K562 (cell line): ENCODE data around the gene SLC6A6. TPM values are rescaled to one million over a fixed set of nuclear protein-coding genes. Genes with fewer than 3 reads are reported as not detected.

Experiments
- ADNP ChIP-seq: fragments of 200-800 bp; sonication (Bioruptor generic); IDR thresholded peaks from 2 replicates; pipeline ENCODE4 v1.6.1; 2016; ENCODE audit warnings: missing genetic modification characterization, missing compliant biosample characterization
- BDP1 ChIP-seq: IDR thresholded peaks from 3 replicates; pipeline ENCODE4 v1.6.1; 2011; ENCODE audit not compliant: insufficient read length, insufficient read depth
- CAMTA2 ChIP-seq: fragments of 250-450 bp; sonication (Bioruptor Pico); conservative IDR thresholded peaks from 2 replicates; pipeline ENCODE4 v1.5.1; 2022
- CBFA2T2 ChIP-seq: fragments of 450-650 bp; conservative IDR thresholded peaks from 2 replicates; pipeline ENCODE4 v1.6.1; 2017; ENCODE audit warnings: mild to moderate bottlenecking
- E4F1 ChIP-seq: fragments of 250-450 bp; sonication (Bioruptor Pico); IDR thresholded peaks from 2 replicates; pipeline ENCODE4 v1.5.0; 2021; ENCODE audit warnings: mild to moderate bottlenecking, borderline replicate concordance
- IRF9 ChIP-seq: fragments of 450-650 bp; IDR thresholded peaks from 2 replicates; pipeline ENCODE4 v1.6.1; 2016; ENCODE audit warnings: missing biosample characterization, missing genetic modification characterization
- JUN ChIP-seq, 2 experiments: sonication (generic) in 1 of 2; formaldehyde crosslinking in 1 of 2; IDR thresholded peaks; 2 replicates each; pipeline versions ENCODE4 v1.6.1 to v1.8.0; 2012 to 2022; ENCODE audit warnings: borderline replicate concordance in 2 of 2, mild to moderate bottlenecking in 2 of 2, improper control_type of control experiment in 1 of 2, low read depth in 1 of 2, low read length in 1 of 2, missing genetic modification reagents in 1 of 2
- JUND ChIP-seq, 2 experiments: IDR thresholded peaks; 2 replicates in 1 of 2; 3 replicates in 1 of 2; pipeline ENCODE4 v1.6.1; 2011; ENCODE audit warnings: borderline replicate concordance in 2 of 2, low read depth in 2 of 2, low read length in 2 of 2, improper control_type of control experiment in 1 of 2, missing biosample characterization in 1 of 2, missing genetic modification characterization in 1 of 2, missing genetic modification reagents in 1 of 2
- KLF6 ChIP-seq: fragments of 250-450 bp; sonication (Bioruptor Pico); IDR thresholded peaks from 2 replicates; pipeline ENCODE4 v1.4.0; 2020; ENCODE audit warnings: mild to moderate bottlenecking, moderate library complexity, borderline replicate concordance
- L3MBTL2 ChIP-seq: fragments of 450-650 bp; IDR thresholded peaks from 2 replicates; pipeline ENCODE4 v1.6.1; 2016; ENCODE audit warnings: mild to moderate bottlenecking, moderate library complexity
- PATZ1 ChIP-seq: fragments of 250-450 bp; sonication (Bioruptor Pico); IDR thresholded peaks from 2 replicates; pipeline ENCODE4 v1.5.0; 2020; ENCODE audit warnings: mild to moderate bottlenecking, borderline replicate concordance
- PYGO2 ChIP-seq: fragments of 450-650 bp; IDR thresholded peaks from 2 replicates; pipeline ENCODE4 v1.6.1; 2016; ENCODE audit warnings: mild to moderate bottlenecking, missing genetic modification characterization, moderate library complexity, missing compliant biosample characterization
- RBM25 ChIP-seq: fragments of 200-400 bp; formaldehyde crosslinking; IDR thresholded peaks from 2 replicates; pipeline ENCODE4 v1.6.1; 2018; ENCODE audit warnings: low read length, low read depth, moderate library complexity; ENCODE audit not compliant: severe bottlenecking
- SMAD2 ChIP-seq: fragments of 150-350 bp; IDR thresholded peaks from 2 replicates; pipeline ENCODE4 v1.6.1; 2014; ENCODE audit warnings: low read depth, mild to moderate bottlenecking, low read length
- SMARCC2 ChIP-seq: fragments of 450-650 bp; IDR thresholded peaks from 2 replicates; pipeline ENCODE4 v1.6.1; 2017; ENCODE audit warnings: antibody characterized with exemption, moderate library complexity, mild to moderate bottlenecking, low read depth
- U2AF1 ChIP-seq: fragments of 200-400 bp; formaldehyde crosslinking; optimal IDR thresholded peaks from 2 replicates; pipeline ENCODE3; 2017; ENCODE audit warnings: mild to moderate bottlenecking, low read depth, low read length, moderate library complexity
- ZNF165 ChIP-seq: fragments of 250-450 bp; sonication (Bioruptor Pico); IDR thresholded peaks from 2 replicates; pipeline ENCODE4 v1.4.0; 2020; ENCODE audit warnings: borderline replicate concordance
- ZNF311 ChIP-seq: fragments of 250-450 bp; sonication (Bioruptor Pico); IDR thresholded peaks from 2 replicates; pipeline ENCODE4 v1.4.0; 2020; ENCODE audit warnings: mild to moderate bottlenecking, moderate library complexity
- ZNF444 ChIP-seq: fragments of 250-450 bp; sonication (Bioruptor Pico); IDR thresholded peaks from 2 replicates; pipeline ENCODE4 v1.4.0; 2020; ENCODE audit warnings: mild to moderate bottlenecking, moderate library complexity
- ZNF449 ChIP-seq: fragments of 250-450 bp; sonication (Bioruptor Pico); IDR thresholded peaks from 2 replicates; pipeline ENCODE4 v1.8.0; 2022; ENCODE audit warnings: moderate library complexity, mild to moderate bottlenecking, inconsistent platforms
- ZSCAN29 ChIP-seq: fragments of 450-650 bp; IDR thresholded peaks from 2 replicates; pipeline ENCODE4 v1.6.1; 2017
- polyA plus RNA-seq, 8 experiments: library from polyadenylated mRNA; depleted of rRNA in 4 of 8; stranded (reverse) in 5 of 8; unstranded in 3 of 8; fragments of >200 nt; fragmentation: Nextera tagmentation in 2 of 8; fragmentation: Illumina TruSeq in 1 of 8; extraction: Ambion mirVana in 2 of 8; extraction: Trizol in 1 of 8; gene quantifications; 2 replicates each; pipeline versions ENCODE4 v1.2.1 to v1.2.3, GENCODE V29; 2011 to 2014; ENCODE audit warnings: inconsistent platforms in 1 of 8, missing spikeins in 1 of 8
- total RNA-seq, 7 experiments: library from RNA; depleted of rRNA in 6 of 7; stranded (reverse); fragments of >200 nt in 6 of 7; fragmentation: Illumina TruSeq in 2 of 7; extraction: Trizol in 2 of 7; gene quantifications; 2 replicates each; pipeline versions ENCODE4 v1.2.1 to v1.2.3, GENCODE V29; 2011 to 2021; ENCODE audit warnings: low replicate concordance in 1 of 7
- TF ChIP-seq, protein P1 (sequence below): fragments of 250-450 bp; sonication (Bioruptor Pico); IDR thresholded peaks from 2 replicates; pipeline ENCODE4 v1.9.0; 2021; ENCODE audit warnings: mild to moderate bottlenecking

SLC6A6 gene
- total and polyA plus RNA-seq, 9 of the 15 experiments (the other 6 are each of a cell fraction or from before 2014, with no cell fraction given): 12.3 to 203 (median 93.2) TPM

GRCh38 chr3:14430053-14430452, 27.6 kb downstream of the SLC6A6 start (continued):
- no peak for TF ChIP-seq E4F1 (CRISPR knock-in tag)
- TF ChIP-seq BDP1: no peak
- TF ChIP-seq KLF6 (CRISPR knock-in tag): no peak
- TF ChIP-seq SMAD2: no peak
- no peak for TF ChIP-seq IRF9 (tag)
- 0 out of 2 replicates have a peak, but pooled peaks have one; percentile 10 for TF ChIP-seq JUN (IDR thresholded peaks at IDR 0.05; ENCODE audit: borderline replicate concordance, low read depth, low read length)
- no peak for TF ChIP-seq JUN (CRISPR knock-in tag; IDR thresholded peaks at IDR 0.05; ENCODE audit: borderline replicate concordance)
- 0 out of 2 replicates have a peak, but pooled peaks have one; percentile 32 for TF ChIP-seq L3MBTL2
- no peak for TF ChIP-seq ZNF311 (CRISPR knock-in tag)
- TF ChIP-seq ZNF444 (CRISPR knock-in tag): no peak
- no peak for TF ChIP-seq ZSCAN29
- no peak for TF ChIP-seq CAMTA2
- no peak for TF ChIP-seq U2AF1
- TF ChIP-seq PATZ1 (CRISPR knock-in tag): no peak
- TF ChIP-seq CBFA2T2: peak; percentile 59; the same call in 1 of the 2 replicates
- TF ChIP-seq JUND (IDR thresholded peaks at IDR 0.05; ENCODE audit: borderline replicate concordance, low read depth, low read length): 0 out of 2 replicates have a peak, but pooled peaks have one; percentile 16
- no peak; the same call in 2 of the 3 replicates for TF ChIP-seq JUND (tag; IDR thresholded peaks at IDR 0.05; ENCODE audit: borderline replicate concordance, low read depth, low read length)
- TF ChIP-seq, protein P1, sequence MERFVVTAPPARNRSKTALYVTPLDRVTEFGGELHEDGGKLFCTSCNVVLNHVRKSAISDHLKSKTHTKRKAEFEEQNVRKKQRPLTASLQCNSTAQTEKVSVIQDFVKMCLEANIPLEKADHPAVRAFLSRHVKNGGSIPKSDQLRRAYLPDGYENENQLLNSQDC (CRISPR knock-in tag): no peak
- TF ChIP-seq ADNP: peak; percentile 90
- no peak for TF ChIP-seq SMARCC2
- TF ChIP-seq PYGO2 (tag): no peak
- TF ChIP-seq ZNF165 (CRISPR knock-in tag): no peak
- TF ChIP-seq ZNF449 (CRISPR knock-in tag): no peak
- TF ChIP-seq RBM25: peak; percentile 84
